Measurements from ENCODE around the gene PALLD. TPM values are rescaled to one million over a fixed set of nuclear protein-coding genes. Genes with fewer than 3 reads are reported as not detected.

The PALLD gene
- total RNA-seq, 1 experiment from 2014 or later, result 26.7 TPM

GRCh38 chr4:168871632-168872031 is 374.8 kb downstream of the PALLD start:
- DNase-seq (no peak), ATAC-seq (no peak)
- BruUV-seq (replicated peaks), result no TSS peak
- Histone ChIP-seq H3K36me3 (ENCODE audit: low read depth, low read length) (no peaks in the 10 kb centered on the region; the same call in 1 of the 2 replicates), H3K4me1 (ENCODE audit: insufficient read depth, low read length) (peaks cover 7% of the 10 kb centered on the region; the same call in 1 of the 2 replicates), H3K9me3 (ENCODE audit: low read length) (no peaks in the 10 kb centered on the region), H4K20me1 (ENCODE audit: low read length) (no peaks in the 10 kb centered on the region), H3K9ac (ENCODE audit: low read length) (no peak overlapping the region), H3K9me2 (replicated peaks; ENCODE audit: low read length) (no peaks in the 10 kb centered on the region), H3F3A (ENCODE audit: low read length, unreplicated experiment) (no peaks in the 10 kb centered on the region), H3K4me2 (ENCODE audit: low read length) (no peak overlapping the region), H3K4me3 (ENCODE audit: low read length) (no peak overlapping the region), H3K79me2 (ENCODE audit: low read length) (peaks cover 3% of the 10 kb centered on the region), H3K27me3 (ENCODE audit: low read length) (no peaks in the 10 kb centered on the region), H3K27ac (ENCODE audit: low read length) (no peak overlapping the region), H2AFZ (ENCODE audit: low read length) (no peak overlapping the region)
- TF ChIP-seq EZH2phosphoT487 (IDR thresholded peaks at IDR 0.05; ENCODE audit: borderline replicate concordance, low read length) (no peak), EZH2 (IDR thresholded peaks at IDR 0.05; ENCODE audit: low read length, unreplicated experiment) (no peak)
- TF ChIP-seq, protein P1, sequence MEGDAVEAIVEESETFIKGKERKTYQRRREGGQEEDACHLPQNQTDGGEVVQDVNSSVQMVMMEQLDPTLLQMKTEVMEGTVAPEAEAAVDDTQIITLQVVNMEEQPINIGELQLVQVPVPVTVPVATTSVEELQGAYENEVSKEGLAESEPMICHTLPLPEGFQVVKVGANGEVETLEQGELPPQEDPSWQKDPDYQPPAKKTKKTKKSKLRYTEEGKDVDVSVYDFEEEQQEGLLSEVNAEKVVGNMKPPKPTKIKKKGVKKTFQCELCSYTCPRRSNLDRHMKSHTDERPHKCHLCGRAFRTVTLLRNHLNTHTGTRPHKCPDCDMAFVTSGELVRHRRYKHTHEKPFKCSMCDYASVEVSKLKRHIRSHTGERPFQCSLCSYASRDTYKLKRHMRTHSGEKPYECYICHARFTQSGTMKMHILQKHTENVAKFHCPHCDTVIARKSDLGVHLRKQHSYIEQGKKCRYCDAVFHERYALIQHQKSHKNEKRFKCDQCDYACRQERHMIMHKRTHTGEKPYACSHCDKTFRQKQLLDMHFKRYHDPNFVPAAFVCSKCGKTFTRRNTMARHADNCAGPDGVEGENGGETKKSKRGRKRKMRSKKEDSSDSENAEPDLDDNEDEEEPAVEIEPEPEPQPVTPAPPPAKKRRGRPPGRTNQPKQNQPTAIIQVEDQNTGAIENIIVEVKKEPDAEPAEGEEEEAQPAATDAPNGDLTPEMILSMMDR (conservative IDR thresholded peaks at IDR 0.05; ENCODE audit: low read depth, low read length), result no peak
- intact Hi-C loops (cut with micrococcal nuclease), result no loop called here
- ChIA-PET POLR2A (ENCODE audit: unreplicated experiment) (no interaction called here), CTCF (no interaction called here)

GRCh38 chr4:168874083-168874482 is 377.2 kb downstream of the PALLD start:
- no peak for TF ChIP-seq EZH2phosphoT487 (IDR thresholded peaks at IDR 0.05; ENCODE audit: borderline replicate concordance, low read length)
- TF ChIP-seq, protein P1 (conservative IDR thresholded peaks at IDR 0.05; ENCODE audit: low read depth, low read length), result no peak
- TF ChIP-seq EZH2 (IDR thresholded peaks at IDR 0.05; ENCODE audit: low read length, unreplicated experiment), result no peak
- ATAC-seq (no peak), DNase-seq (no peak)
- Histone ChIP-seq H3K9me2 (replicated peaks; ENCODE audit: low read length) (no peaks in the 10 kb centered on the region), H3K36me3 (ENCODE audit: low read depth, low read length) (peaks cover 6% of the 10 kb centered on the region; the same call in 1 of the 2 replicates), H3K4me1 (ENCODE audit: insufficient read depth, low read length) (no peaks in the 10 kb centered on the region), H3K27me3 (ENCODE audit: low read length) (no peaks in the 10 kb centered on the region), H3K79me2 (ENCODE audit: low read length) (no peaks in the 10 kb centered on the region), H3K27ac (ENCODE audit: low read length) (no peak overlapping the region), H3K4me3 (ENCODE audit: low read length) (no peak overlapping the region), H3K9me3 (ENCODE audit: low read length) (no peaks in the 10 kb centered on the region), H3K9ac (ENCODE audit: low read length) (no peak overlapping the region), H3K4me2 (ENCODE audit: low read length) (no peak overlapping the region), H2AFZ (ENCODE audit: low read length) (no peak overlapping the region), H4K20me1 (ENCODE audit: low read length) (no peaks in the 10 kb centered on the region), H3F3A (ENCODE audit: low read length, unreplicated experiment) (no peaks in the 10 kb centered on the region)
- ChIA-PET POLR2A (ENCODE audit: unreplicated experiment) (no interaction called here), CTCF (no interaction called here)
- BruUV-seq (replicated peaks), result no TSS peak
- intact Hi-C loops (cut with micrococcal nuclease), result no loop called here

DNA sequence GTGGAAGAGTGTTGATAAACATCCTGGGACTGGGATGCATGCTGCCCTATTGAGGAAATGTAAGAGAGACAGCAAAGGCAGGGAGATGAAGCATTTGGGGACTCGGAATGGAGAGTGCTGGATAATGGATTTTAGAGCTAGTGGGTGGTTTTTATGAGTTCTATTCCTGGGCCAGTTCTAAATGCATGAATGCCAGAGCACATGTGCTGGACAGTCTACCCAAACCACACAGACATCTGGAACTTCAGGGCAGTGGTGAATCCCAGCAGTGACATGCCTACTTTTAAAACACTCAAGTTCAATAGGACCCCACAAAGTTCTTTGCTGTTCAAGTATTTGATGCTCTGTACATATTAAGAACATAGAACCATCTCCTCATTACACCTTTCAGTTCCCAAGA is 379.3 kb downstream of the PALLD start:
- CTCF ChIA-PET, result no interaction called here
- TF ChIP-seq EZH2phosphoT487 (IDR thresholded peaks at IDR 0.05; ENCODE audit: borderline replicate concordance, low read length), result no peak
- TF ChIP-seq EZH2 (IDR thresholded peaks at IDR 0.05; ENCODE audit: low read length, unreplicated experiment), result no peak
- TF ChIP-seq, protein P1 (conservative IDR thresholded peaks at IDR 0.05; ENCODE audit: low read depth, low read length), result no peak
- no peaks in the 10 kb centered on the region for H3K9me3 ChIP-seq (ENCODE audit: low read length)
- no peak overlapping the region for H2AFZ ChIP-seq (ENCODE audit: low read length)
- no peak overlapping the region for H3K4me3 ChIP-seq (ENCODE audit: low read length)
- no peaks in the 10 kb centered on the region for H3K4me1 ChIP-seq (ENCODE audit: insufficient read depth, low read length)
- no peak overlapping the region for H3K4me2 ChIP-seq (ENCODE audit: low read length)
- DNase-seq (no peak), ATAC-seq (no peak)
- intact Hi-C loops (cut with micrococcal nuclease), result no loop called here
- no TSS peak for BruUV-seq (replicated peaks)
- no peaks in the 10 kb centered on the region for H4K20me1 ChIP-seq (ENCODE audit: low read length)
- no peaks in the 10 kb centered on the region for H3K27me3 ChIP-seq (ENCODE audit: low read length)
- H3K36me3 ChIP-seq (ENCODE audit: low read depth, low read length), result peaks cover 15% of the 10 kb centered on the region; the same call in 1 of the 2 replicates
- H3F3A ChIP-seq (ENCODE audit: low read length, unreplicated experiment), result no peaks in the 10 kb centered on the region
- no peak overlapping the region for H3K9ac ChIP-seq (ENCODE audit: low read length)
- POLR2A ChIA-PET (ENCODE audit: unreplicated experiment), result no interaction called here
- H3K27ac ChIP-seq (ENCODE audit: low read length), result no peak overlapping the region
- H3K79me2 ChIP-seq (ENCODE audit: low read length), result peaks cover 4% of the 10 kb centered on the region; the same call in 1 of the 2 replicates
- H3K9me2 ChIP-seq (replicated peaks; ENCODE audit: low read length), result no peaks in the 10 kb centered on the region
